Measurements from ENCODE around the gene ATG3. TPM values are rescaled to one million over a fixed set of nuclear protein-coding genes. Genes with fewer than 3 reads are reported as not detected.
A peak's percentile ranks its signal among the peaks of the same experiment; 100 is the strongest.
"Not testable (repeated sequence)": the region's sequence is repeated elsewhere in the genome, so short reads cannot be mapped to it uniquely, and the experiment has no call there.

The ATG3 gene
- polyA plus RNA-seq, 6 donors from 2014 or later: 64.0 to 104 (median 93.6) TPM

DNA sequence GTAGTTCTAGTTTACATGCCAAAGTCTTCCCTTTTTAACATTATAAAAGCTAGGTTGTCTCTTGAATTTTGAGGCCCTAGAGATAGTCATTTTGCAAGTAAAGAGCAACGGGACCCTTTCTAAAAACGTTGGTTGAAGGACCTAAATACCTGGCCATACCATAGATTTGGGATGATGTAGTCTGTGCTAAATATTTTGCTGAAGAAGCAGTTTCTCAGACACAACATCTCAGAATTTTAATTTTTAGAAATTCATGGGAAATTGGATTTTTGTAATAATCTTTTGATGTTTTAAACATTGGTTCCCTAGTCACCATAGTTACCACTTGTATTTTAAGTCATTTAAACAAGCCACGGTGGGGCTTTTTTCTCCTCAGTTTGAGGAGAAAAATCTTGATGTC lies 21.3 kb upstream of the ATG3 start:
- no peak for DNase-seq
- ATAC-seq (ENCODE audit: low read depth in 2 of 2): no peak
- Mint-ChIP-seq H3K4me3 (no peak overlapping the region), H3K9me3 (peaks cover 0 to 4% (median 0%) of the 10 kb centered on the region in 7 donors), H3K4me1 (peaks cover 36 to 45% (median 44%) of the 10 kb centered on the region in 3 donors), H3K27ac (no peak overlapping the region), H3K27me3 (no peaks in the 10 kb centered on the region), H3K36me3 (peaks cover 0 to 7% of the 10 kb centered on the region in 2 donors)

DNA sequence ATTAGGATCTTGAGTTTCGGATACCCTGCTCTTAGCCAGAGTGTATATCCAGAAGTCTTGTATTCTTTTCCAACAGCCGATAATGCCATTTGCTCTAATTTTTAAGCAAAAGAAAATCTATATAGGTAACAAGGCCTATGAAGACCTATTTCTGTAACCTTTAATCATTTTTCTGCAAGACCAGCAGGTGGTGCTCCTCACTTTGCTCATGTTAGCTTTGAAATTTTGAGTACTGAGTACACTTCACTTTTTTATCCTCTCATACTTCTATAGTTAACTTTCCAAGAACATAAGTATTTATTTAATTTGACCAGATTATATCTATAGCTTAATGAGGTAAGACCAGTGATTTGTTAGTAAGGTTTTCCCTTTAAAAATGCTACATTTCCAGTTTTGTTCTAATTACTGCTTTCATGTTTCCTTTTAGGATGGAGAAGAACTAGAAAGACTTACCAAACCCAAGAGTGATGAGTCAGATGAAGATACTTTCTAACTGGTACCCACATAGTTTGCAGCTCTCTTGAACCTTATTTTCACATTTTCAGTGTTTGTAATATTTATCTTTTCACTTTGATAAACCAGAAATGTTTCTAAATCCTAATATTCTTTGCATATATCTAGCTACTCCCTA lies 20.6 kb upstream of the ATG3 start:
- H3K27ac Mint-ChIP-seq: peak overlapping the region in 3 of 6 donors; percentile 2 to 84 (median 60)
- ATAC-seq (ENCODE audit: low read depth in 2 of 2) (no peak), DNase-seq (peak; percentile 22)
- H3K9me3 Mint-ChIP-seq: peaks cover 0 to 4% (median 0%) of the 10 kb centered on the region in 7 donors
- peaks cover 0 to 2% of the 10 kb centered on the region in 2 donors for H3K36me3 Mint-ChIP-seq
- no peaks in the 10 kb centered on the region for H3K27me3 Mint-ChIP-seq
- H3K4me3 Mint-ChIP-seq: no peak overlapping the region
- peaks cover 34 to 42% (median 39%) of the 10 kb centered on the region in 3 donors for H3K4me1 Mint-ChIP-seq

DNA sequence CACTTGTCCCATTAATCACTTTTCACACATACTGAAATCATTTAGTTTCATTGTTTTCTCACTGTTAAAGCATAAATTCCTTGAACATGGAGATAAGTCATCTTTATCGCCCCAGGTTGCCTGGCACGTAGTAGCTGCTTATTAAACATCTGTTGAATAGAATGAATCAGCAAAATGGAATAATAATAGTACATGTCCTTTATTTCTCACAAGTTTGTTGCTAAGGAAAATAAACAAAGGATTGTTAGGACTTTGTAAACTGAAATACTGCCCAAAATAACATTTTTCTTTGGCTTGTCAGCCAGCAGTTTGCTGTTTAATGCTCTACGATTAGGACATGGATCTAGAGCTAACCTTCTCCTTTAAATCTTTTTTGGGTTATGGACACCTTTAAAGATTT lies 17.9 kb upstream of the ATG3 start:
- ATAC-seq (ENCODE audit: low read depth in 2 of 2) (no peak), DNase-seq (no peak)
- peaks cover 14 to 19% (median 16%) of the 10 kb centered on the region in 3 donors for H3K4me1 Mint-ChIP-seq
- peak overlapping the region in 4 of 8 donors; percentile 3 to 48 (median 22) for H3K4me3 Mint-ChIP-seq
- peaks cover 0 to 7% of the 10 kb centered on the region in 2 donors for H3K36me3 Mint-ChIP-seq
- peak overlapping the region; percentile 78 to 96 (median 89) for H3K27ac Mint-ChIP-seq
- H3K27me3 Mint-ChIP-seq: no peaks in the 10 kb centered on the region
- H3K9me3 Mint-ChIP-seq: peaks cover 0 to 4% (median 0%) of the 10 kb centered on the region in 7 donors

- DNase-seq: peak; percentile 71
- ATAC-seq (ENCODE audit: low read depth in 2 of 2): peak; percentile 93
- peak overlapping the region; percentile 72 to 96 (median 89) for H3K27ac Mint-ChIP-seq
- H3K4me3 Mint-ChIP-seq: peak overlapping the region in 5 of 8 donors; percentile 2 to 48 (median 21)
- no peaks in the 10 kb centered on the region for H3K27me3 Mint-ChIP-seq
- H3K36me3 Mint-ChIP-seq: peaks cover 0 to 7% of the 10 kb centered on the region in 2 donors
- H3K9me3 Mint-ChIP-seq: peaks cover 0 to 4% (median 0%) of the 10 kb centered on the region in 7 donors
- peaks cover 14 to 19% (median 16%) of the 10 kb centered on the region in 3 donors for H3K4me1 Mint-ChIP-seq
Observed at GRCh38 chr3:112579232-112579631, 17.5 kb upstream of the ATG3 start.

DNA sequence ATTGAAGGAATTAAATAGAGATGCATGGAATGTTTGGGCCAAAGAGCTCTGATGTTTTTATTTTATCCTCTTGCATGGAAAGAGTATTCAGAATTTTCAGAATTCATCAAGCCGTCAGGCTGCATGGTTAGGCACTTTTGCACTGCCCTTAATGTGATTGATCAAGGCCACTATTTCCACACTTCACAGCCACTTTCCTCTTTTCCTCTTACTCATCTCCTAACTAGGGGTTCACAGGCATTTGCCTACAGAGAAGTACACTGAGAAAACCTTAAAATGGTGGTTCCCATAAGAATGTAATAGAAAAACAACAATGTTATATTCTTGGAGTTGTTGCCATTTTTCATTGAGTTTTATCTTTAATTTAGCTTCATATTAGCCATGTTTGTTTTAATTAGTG lies 10.9 kb upstream of the ATG3 start:
- Mint-ChIP-seq H3K27me3 (no peaks in the 10 kb centered on the region), H3K36me3 (peaks cover 22% of the 10 kb centered on the region in 2 donors), H3K9me3 (no peaks in the 10 kb centered on the region), H3K4me3 (peak overlapping the region in 2 of 8 donors; percentile 33 to 51), H3K4me1 (peaks cover 11 to 15% (median 15%) of the 10 kb centered on the region in 3 donors), H3K27ac (peak overlapping the region in 1 of 6 donors; percentile 2)
- ATAC-seq (ENCODE audit: low read depth in 2 of 2) (no peak), DNase-seq (no peak)

DNA sequence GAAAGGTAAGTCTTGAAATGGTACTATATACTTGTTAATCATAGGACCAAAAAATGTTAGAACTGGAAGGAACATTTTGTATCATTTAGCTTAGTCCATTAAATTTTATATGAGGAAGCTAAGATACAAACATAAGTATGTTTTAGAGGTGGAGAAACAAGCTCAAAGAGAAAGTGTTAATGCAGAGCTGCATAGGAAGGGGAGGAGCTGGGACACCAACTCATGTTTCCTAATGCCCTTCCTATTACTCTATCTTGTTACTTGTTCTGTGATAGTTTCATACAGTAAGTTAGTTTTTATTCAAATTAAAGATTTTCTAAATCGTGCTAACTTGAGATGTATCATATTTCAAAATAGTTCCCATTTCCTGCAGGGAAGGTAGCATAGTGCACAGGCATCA lies 7.5 kb upstream of the ATG3 start:
- no peaks in the 10 kb centered on the region for H3K27me3 Mint-ChIP-seq
- H3K9me3 Mint-ChIP-seq: no peaks in the 10 kb centered on the region
- ATAC-seq (ENCODE audit: low read depth in 2 of 2) (no peak), DNase-seq (no peak)
- H3K36me3 Mint-ChIP-seq: peaks cover 29 to 30% of the 10 kb centered on the region in 2 donors
- H3K4me3 Mint-ChIP-seq: no peak overlapping the region
- peaks cover 24 to 38% (median 28%) of the 10 kb centered on the region in 3 donors for H3K4me1 Mint-ChIP-seq
- peak overlapping the region in 1 of 6 donors; percentile 12 for H3K27ac Mint-ChIP-seq

GRCh38 chr3:112568642-112569041 lies 6.9 kb upstream of the ATG3 start:
- H3K9me3 Mint-ChIP-seq: no peaks in the 10 kb centered on the region
- peaks cover 29 to 30% of the 10 kb centered on the region in 2 donors for H3K36me3 Mint-ChIP-seq

DNA sequence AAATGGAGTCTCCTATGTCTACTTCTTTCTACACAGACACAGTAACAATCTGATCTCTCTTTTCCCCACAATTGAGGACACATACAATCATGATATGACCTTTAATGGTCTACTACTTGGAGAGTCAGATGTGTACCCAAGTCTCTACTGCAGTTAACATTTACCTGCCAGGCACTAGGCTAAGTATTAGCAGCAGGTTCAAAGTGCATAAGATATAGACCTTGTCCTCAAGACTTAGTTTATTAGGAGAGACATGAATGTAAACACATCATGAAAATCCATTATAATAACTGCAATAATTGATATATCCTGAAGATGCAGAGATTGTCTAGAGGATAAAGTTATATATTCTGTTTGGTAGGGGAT lies 3.2 kb upstream of the ATG3 start:
- Mint-ChIP-seq H3K4me3 (no peak overlapping the region), H3K27ac (peak overlapping the region in 2 of 6 donors; percentile 13 to 60), H3K4me1 (peaks cover 38 to 60% (median 50%) of the 10 kb centered on the region in 3 donors), H3K36me3 (peaks cover 14 to 17% of the 10 kb centered on the region in 2 donors), H3K27me3 (no peaks in the 10 kb centered on the region), H3K9me3 (no peaks in the 10 kb centered on the region)
- no peak for ATAC-seq (ENCODE audit: low read depth in 2 of 2)
- DNase-seq: no peak

More at GRCh38 chr3:112568642-112569041, 6.9 kb upstream of the ATG3 start:
- no peak overlapping the region for H3K4me3 Mint-ChIP-seq
- H3K27me3 Mint-ChIP-seq: no peaks in the 10 kb centered on the region
- H3K27ac Mint-ChIP-seq: no peak overlapping the region
- ATAC-seq (ENCODE audit: low read depth in 2 of 2) (no peak), DNase-seq (no peak)
- peaks cover 29 to 44% (median 32%) of the 10 kb centered on the region in 3 donors for H3K4me1 Mint-ChIP-seq

DNA sequence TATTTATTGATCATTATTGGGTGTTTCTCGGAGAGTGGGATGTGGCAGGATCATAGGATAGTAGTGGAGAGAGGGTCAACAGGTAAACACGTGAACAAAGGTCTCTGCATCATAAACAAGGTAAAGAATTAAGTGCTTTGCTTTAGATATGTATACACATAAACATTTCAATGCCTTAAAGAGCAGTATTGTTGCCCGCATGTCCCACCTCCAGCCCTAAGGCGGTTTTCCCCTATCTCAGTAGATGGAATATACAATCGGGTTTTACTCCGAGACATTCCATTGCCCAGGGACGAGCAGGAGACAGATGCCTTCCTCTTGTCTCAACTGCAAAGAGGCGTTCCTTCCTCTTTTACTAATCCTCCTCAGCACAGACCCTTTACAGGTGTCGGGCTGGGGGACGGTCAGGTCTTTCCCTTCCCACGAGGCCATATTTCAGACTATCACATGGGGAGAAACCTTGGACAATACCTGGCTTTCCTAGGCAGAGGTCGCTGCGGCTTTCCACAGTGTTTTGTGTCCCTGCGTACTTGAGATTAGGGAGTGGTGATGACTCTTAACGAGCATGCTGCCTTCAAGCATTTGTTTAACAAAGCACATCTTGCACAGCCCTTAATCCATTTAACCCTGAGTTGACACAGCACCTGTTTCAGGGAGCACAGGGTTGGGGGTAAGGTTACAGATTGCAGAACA lies 2.6 kb upstream of the ATG3 start:
- peaks cover 12 to 14% of the 10 kb centered on the region in 2 donors for H3K36me3 Mint-ChIP-seq

GRCh38 chr3:112561484-112561733 lies 353 bp downstream of the ATG3 start:
- DNase-seq (no peak), ATAC-seq (ENCODE audit: low read depth in 2 of 2) (peak; percentile 37 to 39)
- H3K27me3 Mint-ChIP-seq: no peaks in the 10 kb centered on the region
- H3K36me3 Mint-ChIP-seq: peaks cover 7 to 8% of the 10 kb centered on the region in 2 donors
- peaks cover 43 to 63% (median 61%) of the 10 kb centered on the region in 3 donors for H3K4me1 Mint-ChIP-seq
- peak overlapping the region; percentile 69 to 99 (median 98) for H3K27ac Mint-ChIP-seq
- H3K4me3 Mint-ChIP-seq: peak overlapping the region; percentile 92 to 100 (median 99)
- no peaks in the 10 kb centered on the region for H3K9me3 Mint-ChIP-seq

More for the DNA sequence above, 2.6 kb upstream of the ATG3 start:
- not testable (repeated sequence) for DNase-seq; H3K9me3 Mint-ChIP-seq; H3K27me3 Mint-ChIP-seq; ATAC-seq (ENCODE audit: low read depth in 2 of 2)
- peaks cover 42 to 65% (median 54%) of the 10 kb centered on the region in 3 donors for H3K4me1 Mint-ChIP-seq
- peak overlapping the region in 1 of 6 donors; percentile 45 for H3K27ac Mint-ChIP-seq
- H3K4me3 Mint-ChIP-seq: peak overlapping the region in 4 of 8 donors; percentile 26 to 94 (median 34)

GRCh38 chr3:112560721-112561483 lies 860 bp downstream of the ATG3 start:
- H3K9me3 Mint-ChIP-seq: no peaks in the 10 kb centered on the region
- H3K27me3 Mint-ChIP-seq: no peaks in the 10 kb centered on the region
- ATAC-seq (ENCODE audit: low read depth in 2 of 2) (peak; percentile 5 to 12), DNase-seq (peak; percentile 48)
- peak overlapping the region; percentile 69 to 99 (median 98) for H3K27ac Mint-ChIP-seq
- peaks cover 40 to 62% (median 59%) of the 10 kb centered on the region in 3 donors for H3K4me1 Mint-ChIP-seq
- peak overlapping the region; percentile 92 to 100 (median 99) for H3K4me3 Mint-ChIP-seq
- peaks cover 3 to 4% of the 10 kb centered on the region in 2 donors for H3K36me3 Mint-ChIP-seq

GRCh38 chr3:112560307-112560706 lies 1.5 kb downstream of the ATG3 start:
- DNase-seq (no peak), ATAC-seq (ENCODE audit: low read depth in 2 of 2) (no peak)
- peaks cover 0 to 7% of the 10 kb centered on the region in 2 donors for H3K36me3 Mint-ChIP-seq
- H3K27me3 Mint-ChIP-seq: no peaks in the 10 kb centered on the region
- H3K9me3 Mint-ChIP-seq: no peaks in the 10 kb centered on the region
- H3K4me1 Mint-ChIP-seq: peaks cover 42 to 64% (median 59%) of the 10 kb centered on the region in 3 donors
- peak overlapping the region; percentile 92 to 100 (median 99) for H3K4me3 Mint-ChIP-seq
- H3K27ac Mint-ChIP-seq: peak overlapping the region in 4 of 6 donors; percentile 36 to 98 (median 84)

- Mint-ChIP-seq H3K9me3 (no peaks in the 10 kb centered on the region), H3K4me1 (peaks cover 40 to 66% (median 53%) of the 10 kb centered on the region in 3 donors), H3K4me3 (no peak overlapping the region), H3K36me3 (peaks cover 0 to 7% of the 10 kb centered on the region in 2 donors), H3K27me3 (no peaks in the 10 kb centered on the region), H3K27ac (peak overlapping the region in 1 of 6 donors; percentile 5)
- DNase-seq: no peak
- no peak for ATAC-seq (ENCODE audit: low read depth in 2 of 2)
Observed at GRCh38 chr3:112557976-112558375, 3.8 kb downstream of the ATG3 start.
